ENCODE measurements around the gene TMEM25.

DNA sequence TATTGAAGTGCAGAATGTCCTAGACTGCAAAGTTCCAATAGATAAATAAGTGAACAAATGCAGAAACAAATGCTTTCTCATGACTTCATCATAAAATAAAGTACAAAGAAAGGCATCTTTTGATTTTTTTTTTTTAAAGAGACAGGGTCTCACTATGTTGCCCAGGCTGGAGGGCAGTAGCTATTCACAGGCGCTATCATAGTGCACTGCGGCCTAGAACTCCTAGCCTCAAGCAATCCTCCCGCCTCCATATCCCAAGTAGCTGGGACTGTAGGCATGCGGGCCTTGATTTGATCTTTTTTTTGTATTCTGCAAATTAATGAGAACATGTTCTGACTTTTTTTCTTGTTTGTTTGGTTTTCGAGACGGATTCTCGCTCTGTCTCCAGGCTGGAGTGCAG is 43.6 kb downstream of the TMEM25 start:
- TF ChIP-seq, protein P1, sequence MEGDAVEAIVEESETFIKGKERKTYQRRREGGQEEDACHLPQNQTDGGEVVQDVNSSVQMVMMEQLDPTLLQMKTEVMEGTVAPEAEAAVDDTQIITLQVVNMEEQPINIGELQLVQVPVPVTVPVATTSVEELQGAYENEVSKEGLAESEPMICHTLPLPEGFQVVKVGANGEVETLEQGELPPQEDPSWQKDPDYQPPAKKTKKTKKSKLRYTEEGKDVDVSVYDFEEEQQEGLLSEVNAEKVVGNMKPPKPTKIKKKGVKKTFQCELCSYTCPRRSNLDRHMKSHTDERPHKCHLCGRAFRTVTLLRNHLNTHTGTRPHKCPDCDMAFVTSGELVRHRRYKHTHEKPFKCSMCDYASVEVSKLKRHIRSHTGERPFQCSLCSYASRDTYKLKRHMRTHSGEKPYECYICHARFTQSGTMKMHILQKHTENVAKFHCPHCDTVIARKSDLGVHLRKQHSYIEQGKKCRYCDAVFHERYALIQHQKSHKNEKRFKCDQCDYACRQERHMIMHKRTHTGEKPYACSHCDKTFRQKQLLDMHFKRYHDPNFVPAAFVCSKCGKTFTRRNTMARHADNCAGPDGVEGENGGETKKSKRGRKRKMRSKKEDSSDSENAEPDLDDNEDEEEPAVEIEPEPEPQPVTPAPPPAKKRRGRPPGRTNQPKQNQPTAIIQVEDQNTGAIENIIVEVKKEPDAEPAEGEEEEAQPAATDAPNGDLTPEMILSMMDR (IDR thresholded peaks at IDR 0.05 in 4 of 5, conservative IDR thresholded peaks at IDR 0.05 in 1 of 5): no peak
- no peak for TF ChIP-seq POLR2A (IDR thresholded peaks at IDR 0.05)

All from gastrocnemius medialis (tissue), 4 donors.